ENCODE results near the gene APOB.

APOB gene

GRCh38 chr2:21020031-21020667 is 23.7 kb downstream of the APOB start:
- FAIRE-seq (no peak), DNase-seq (ENCODE audit: low spot score) (no peak)

- DNase-seq (ENCODE audit: low spot score) (no peak), FAIRE-seq (no peak)
Observed at GRCh38 chr2:21019678-21020021, 24.2 kb downstream of the APOB start.

DNA sequence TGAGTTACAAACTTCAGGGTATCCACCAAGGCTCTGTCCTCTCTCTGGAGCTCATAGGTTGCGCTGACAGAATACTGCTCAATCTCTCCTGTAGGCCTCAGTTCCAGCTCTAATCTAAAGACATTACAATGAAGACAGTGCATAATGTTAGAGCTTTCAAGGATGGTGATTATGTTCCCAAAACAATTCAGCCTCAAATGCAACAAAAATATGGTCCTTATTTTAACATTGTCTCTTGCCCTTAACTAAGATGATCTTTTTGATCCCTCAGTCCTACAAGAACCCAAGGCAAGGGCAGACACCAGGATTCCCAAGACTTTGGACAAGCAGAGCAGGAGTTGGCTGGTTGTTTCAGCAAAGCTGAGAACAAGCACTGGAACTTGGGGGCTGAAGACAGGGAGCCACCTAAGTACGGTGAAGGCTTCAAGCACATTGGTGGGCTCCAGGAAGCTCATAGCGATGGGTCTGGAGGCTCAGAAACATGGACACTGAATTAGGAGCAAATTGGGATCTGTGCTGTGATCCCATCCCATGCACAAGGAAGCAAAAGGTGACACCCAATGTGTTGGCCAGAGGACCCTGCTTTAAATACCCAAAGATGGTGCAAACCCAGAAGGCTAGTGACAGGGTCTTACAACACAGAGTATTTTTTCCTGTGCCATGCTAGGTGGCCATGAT is 24.7 kb downstream of the APOB start:
- FAIRE-seq (no peak), DNase-seq (ENCODE audit: low spot score) (no peak)

DNA sequence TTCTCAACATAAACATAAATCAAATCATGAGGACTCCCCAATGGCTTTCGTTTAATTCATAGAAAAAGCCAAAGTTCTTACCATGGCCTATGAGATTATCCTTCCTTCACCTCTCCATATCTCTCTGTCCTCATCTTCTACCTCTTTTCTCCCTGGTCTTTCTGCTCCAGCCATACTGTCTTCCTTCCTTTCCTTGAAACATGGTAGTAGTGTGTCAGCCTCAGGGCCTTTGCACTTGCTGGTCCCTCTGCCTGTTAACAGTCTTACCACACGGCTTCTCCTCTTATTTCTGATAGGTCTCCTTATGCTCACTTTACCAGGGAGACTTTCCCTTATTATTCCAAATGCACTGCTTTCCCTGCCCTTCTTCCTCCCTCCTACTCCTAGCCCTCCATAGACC is 25.6 kb downstream of the APOB start:
- FAIRE-seq (no peak), DNase-seq (ENCODE audit: low spot score) (no peak)

- DNase-seq (ENCODE audit: low spot score) (no peak), FAIRE-seq (no peak)
Observed at GRCh38 chr2:21017748-21018276, 26.1 kb downstream of the APOB start.

DNA sequence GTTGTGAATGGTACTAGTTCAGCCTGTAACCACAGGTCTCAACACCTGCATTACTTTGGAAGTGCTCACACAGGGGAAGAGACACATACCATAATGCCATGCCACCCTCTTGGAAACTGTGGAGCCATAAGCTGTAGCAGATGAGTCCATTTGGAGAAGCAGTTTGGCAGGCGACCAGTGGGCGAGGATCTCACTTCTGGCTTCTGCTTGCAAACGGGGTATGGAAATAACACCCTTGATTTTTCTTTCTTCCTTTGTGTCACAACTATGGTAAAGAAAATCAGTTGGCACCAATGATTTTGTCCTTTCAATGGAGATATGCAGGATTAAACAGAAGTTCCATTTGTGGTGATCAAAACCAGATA is 28.6 kb downstream of the APOB start:
- DNase-seq (ENCODE audit: low spot score) = no peak
- FAIRE-seq = peak; percentile 67

GRCh38 chr2:21014364-21015280 is 29.3 kb downstream of the APOB start:
- no peak for FAIRE-seq
- DNase-seq (ENCODE audit: low spot score) = no peak

GRCh38 chr2:21013043-21013816 is 30.6 kb downstream of the APOB start:
- DNase-seq (ENCODE audit: low spot score) = no peak
- no peak for FAIRE-seq

- no peak for DNase-seq (ENCODE audit: low spot score)
- FAIRE-seq = no peak
Observed at GRCh38 chr2:21012557-21012937, 31.3 kb downstream of the APOB start.

GRCh38 chr2:21011876-21012556 is 31.9 kb downstream of the APOB start:
- no peak for FAIRE-seq
- no peak for DNase-seq (ENCODE audit: low spot score)

GRCh38 chr2:21011453-21011852 is 32.4 kb downstream of the APOB start:
- FAIRE-seq = peak; percentile 9
- no peak for DNase-seq (ENCODE audit: low spot score)

DNA sequence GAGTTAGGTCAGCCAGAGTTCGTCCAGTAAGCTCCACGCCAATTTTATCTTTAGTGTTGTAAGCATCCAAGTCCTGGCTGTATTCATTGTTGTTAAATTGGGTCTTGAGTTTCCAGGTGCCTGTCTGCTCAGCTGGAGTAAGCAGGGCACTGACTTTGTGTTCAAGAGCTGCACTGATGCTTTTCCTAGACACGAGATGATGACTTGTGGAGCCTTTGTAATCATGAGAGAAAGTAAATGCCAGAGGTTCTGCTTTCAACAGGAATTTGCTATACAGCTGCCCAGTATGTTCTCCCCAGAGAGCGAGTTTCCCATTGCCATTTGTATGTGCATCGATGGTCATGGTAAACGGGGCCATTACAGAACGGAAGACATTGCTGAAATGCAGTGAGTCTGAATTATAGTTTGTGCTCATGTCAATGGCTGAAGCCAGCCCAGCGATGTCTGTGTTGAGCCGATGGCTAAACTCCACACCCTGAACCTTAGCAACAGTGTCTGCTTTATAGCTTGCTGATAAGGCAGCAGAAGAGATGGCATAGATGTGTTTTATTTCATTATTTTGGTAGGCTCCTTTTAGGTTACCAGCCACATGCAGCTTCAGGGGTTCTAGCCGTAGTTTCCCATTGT is 32.9 kb downstream of the APOB start:
- FAIRE-seq (no peak), DNase-seq (ENCODE audit: low spot score) (no peak)

DNA sequence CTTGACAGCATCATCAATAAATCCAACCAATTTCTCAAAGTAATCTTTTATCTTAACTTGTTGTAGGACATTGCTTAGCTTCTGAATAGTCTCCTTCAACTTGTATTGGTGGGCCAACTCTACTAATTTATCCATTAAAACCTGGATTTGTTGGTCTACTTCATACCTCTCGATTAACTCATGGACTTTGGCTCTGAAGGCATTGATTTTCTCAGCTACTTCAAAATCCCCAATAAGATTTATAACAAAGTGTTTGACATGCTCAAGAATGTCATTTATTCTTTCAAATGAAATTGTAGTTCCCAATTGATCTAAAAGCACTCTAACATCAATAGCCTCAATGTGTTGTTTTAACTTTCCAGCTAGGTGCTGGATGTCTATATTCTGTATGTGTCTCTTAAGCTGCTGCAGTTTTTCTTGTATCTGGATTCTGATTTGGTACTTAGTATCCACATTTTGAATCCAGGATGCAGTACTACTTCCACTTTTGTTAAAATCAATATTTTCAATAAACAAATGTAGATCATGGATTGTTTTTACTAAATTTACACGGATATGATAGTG is 34.1 kb downstream of the APOB start:
- FAIRE-seq = no peak

GRCh38 chr2:21008790-21009661 is 34.8 kb downstream of the APOB start:
- DNase-seq (ENCODE audit: low spot score) = no peak

More for the DNA sequence above, 34.1 kb downstream of the APOB start:
- DNase-seq (ENCODE audit: low spot score) = no peak

GRCh38 chr2:21008014-21008789 is 35.7 kb downstream of the APOB start:
- DNase-seq (ENCODE audit: low spot score) (no peak), FAIRE-seq (no peak)

More at GRCh38 chr2:21008790-21009661, 34.8 kb downstream of the APOB start:
- no peak for FAIRE-seq

GRCh38 chr2:21007129-21008013 is 36.5 kb downstream of the APOB start:
- DNase-seq (ENCODE audit: low spot score) (no peak), FAIRE-seq (no peak)
